ENCODE measurements around the gene OPN3. TPM values are rescaled to one million over a fixed set of nuclear protein-coding genes. Genes with fewer than 3 reads are reported as not detected.

Gene OPN3
- total and polyA plus RNA-seq, 2 donors (not counting 1 experiment from before 2014, with no cell fraction given) = 21.0 to 29.6 TPM

- Histone ChIP-seq H3K36me3 (replicated peaks in 1 of 2; ENCODE audit: control extremely low read depth in 1 of 2, control insufficient read depth in 1 of 2, extremely low read depth in 1 of 2, insufficient read depth in 2 of 2, low read length in 1 of 2) (no peaks in the 10 kb centered on the region), H3K9ac (ENCODE audit: low read length) (no peak overlapping the region), H3K9me3 (ENCODE audit: control extremely low read depth in 1 of 3, control insufficient read depth in 2 of 3, insufficient read depth in 1 of 3, low read length in 2 of 3) (peaks cover 0 to 4% (median 0%) of the 10 kb centered on the region in 3 donors), H3K27me3 (replicated peaks in 1 of 4; ENCODE audit: control extremely low read depth in 1 of 4, control insufficient read depth in 3 of 4, insufficient read depth in 4 of 4, low read length in 3 of 4) (no peaks in the 10 kb centered on the region), H3K27ac (ENCODE audit: low read length in 2 of 2) (no peak overlapping the region), H3K79me2 (ENCODE audit: control insufficient read depth, insufficient read depth, low read length) (peaks cover 3% of the 10 kb centered on the region), H3K4me2 (replicated peaks; ENCODE audit: low read depth, low read length, poor library complexity, severe bottlenecking) (no peak overlapping the region), H2AFZ (ENCODE audit: insufficient read depth, low read depth, low read length, poor library complexity, severe bottlenecking) (no peak overlapping the region), H3K4me3 (ENCODE audit: control extremely low read depth in 1 of 5, extremely low read depth in 1 of 5, insufficient read depth in 1 of 5, low read depth in 2 of 5, low read length in 4 of 5) (no peak overlapping the region), H3K4me1 (ENCODE audit: control insufficient read depth in 2 of 2, insufficient read depth in 2 of 2, low read length in 2 of 2) (peaks cover 5 to 7% of the 10 kb centered on the region in 2 donors), H4K20me1 (ENCODE audit: control insufficient read depth, insufficient read depth, low read length, poor library complexity, severe bottlenecking) (no peaks in the 10 kb centered on the region)
- peaks cover 15% of the 10 kb centered on the region for H3K4me1 Mint-ChIP-seq
- ATAC-seq (ENCODE audit: low read depth) (no peak), DNase-seq (no peak)
- no peak for TF ChIP-seq CTCF (IDR thresholded peaks at IDR 0.05)
- TF ChIP-seq EZH2 (IDR thresholded peaks at IDR 0.05; ENCODE audit: borderline replicate concordance, insufficient read depth, low read depth, low read length, poor library complexity, severe bottlenecking) = no peak
- ChIA-PET POLR2A (no interaction called here), CTCF (no interaction called here)
- peaks cover 3% of the 10 kb centered on the region for H3K9me3 Mint-ChIP-seq (ENCODE audit: insufficient read depth)
- intact Hi-C loops (cut with micrococcal nuclease) = no loop called here
- H3K27ac Mint-ChIP-seq = no peak overlapping the region
- H3K4me3 Mint-ChIP-seq = no peak overlapping the region
- no peaks in the 10 kb centered on the region for H3K27me3 Mint-ChIP-seq
- WGBS (ENCODE audit: insufficient coverage) = no CpG with 5 or more reads among the region's 2 CpGs
These were observed 4.1 kb upstream of the OPN3 start for GRCh38 chr1:241644259-241644658.

DNA sequence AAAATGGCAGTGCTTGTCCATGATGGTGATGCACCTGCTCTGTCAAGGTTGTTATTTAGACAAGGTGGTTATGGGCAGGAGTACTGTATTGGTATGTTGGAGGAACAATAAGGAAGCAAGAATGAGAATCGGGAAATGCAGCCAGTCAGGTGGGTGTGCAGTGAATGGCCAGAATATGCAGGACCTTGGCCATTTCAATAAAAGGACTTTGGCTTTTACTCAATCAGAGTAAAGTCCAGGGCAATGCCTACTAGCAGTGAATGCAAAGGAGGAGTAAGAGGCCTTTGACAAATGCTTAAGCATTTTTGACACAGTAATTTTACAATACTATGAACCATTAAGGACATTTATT lies 2.4 kb upstream of the OPN3 start:
- WGBS (ENCODE audit: insufficient coverage) = 100% methylated on average over 1 of the region's 1 CpG
- ATAC-seq (ENCODE audit: low read depth) (no peak), DNase-seq (no peak)
- intact Hi-C loops (cut with micrococcal nuclease) = no loop called here
- ChIA-PET CTCF (interaction anchor here (1.0 to 1.6 kb wide), 2 partner anchors 15 to 20 kb away, joined by 4 read pairs; no protein-coding TSS in a partner anchor), POLR2A (interaction anchor here (1.1 kb wide), 1 partner anchor 33 kb away, joined by 3 read pairs; no protein-coding TSS in a partner anchor)
- Histone ChIP-seq H3K4me2 (replicated peaks; ENCODE audit: low read depth, low read length, poor library complexity, severe bottlenecking) (no peak overlapping the region), H4K20me1 (ENCODE audit: control insufficient read depth, insufficient read depth, low read length, poor library complexity, severe bottlenecking) (no peaks in the 10 kb centered on the region), H3K4me3 (ENCODE audit: control extremely low read depth in 1 of 5, extremely low read depth in 1 of 5, insufficient read depth in 1 of 5, low read depth in 2 of 5, low read length in 4 of 5) (no peak overlapping the region), H3K9me3 (ENCODE audit: control extremely low read depth in 1 of 3, control insufficient read depth in 2 of 3, insufficient read depth in 1 of 3, low read length in 2 of 3) (peaks cover 0 to 4% (median 0%) of the 10 kb centered on the region in 3 donors), H2AFZ (ENCODE audit: insufficient read depth, low read depth, low read length, poor library complexity, severe bottlenecking) (no peak overlapping the region), H3K4me1 (ENCODE audit: control insufficient read depth in 2 of 2, insufficient read depth in 2 of 2, low read length in 2 of 2) (peaks cover 16 to 20% of the 10 kb centered on the region in 2 donors), H3K27ac (ENCODE audit: low read length in 2 of 2) (no peak overlapping the region), H3K36me3 (replicated peaks in 1 of 2; ENCODE audit: control extremely low read depth in 1 of 2, control insufficient read depth in 1 of 2, extremely low read depth in 1 of 2, insufficient read depth in 2 of 2, low read length in 1 of 2) (no peaks in the 10 kb centered on the region), H3K9ac (ENCODE audit: low read length) (no peak overlapping the region), H3K79me2 (ENCODE audit: control insufficient read depth, insufficient read depth, low read length) (peaks cover 20% of the 10 kb centered on the region), H3K27me3 (replicated peaks in 1 of 4; ENCODE audit: control extremely low read depth in 1 of 4, control insufficient read depth in 3 of 4, insufficient read depth in 4 of 4, low read length in 3 of 4) (no peaks in the 10 kb centered on the region)
- peaks cover 29% of the 10 kb centered on the region for H3K4me1 Mint-ChIP-seq
- TF ChIP-seq EZH2 (IDR thresholded peaks at IDR 0.05; ENCODE audit: borderline replicate concordance, insufficient read depth, low read depth, low read length, poor library complexity, severe bottlenecking) (no peak), CTCF (IDR thresholded peaks at IDR 0.05) (no peak)
- H3K27ac Mint-ChIP-seq = no peak overlapping the region
- H3K27me3 Mint-ChIP-seq = no peaks in the 10 kb centered on the region
- H3K9me3 Mint-ChIP-seq (ENCODE audit: insufficient read depth) = peaks cover 3% of the 10 kb centered on the region
- H3K4me3 Mint-ChIP-seq = no peak overlapping the region

Measured in B cell (primary cell).